ENCODE measurements around the gene ZNF618.
"Not testable (repeated sequence)": the region's sequence is repeated elsewhere in the genome, so short reads cannot be mapped to it uniquely, and the experiment has no call there.

ZNF618 gene

DNA sequence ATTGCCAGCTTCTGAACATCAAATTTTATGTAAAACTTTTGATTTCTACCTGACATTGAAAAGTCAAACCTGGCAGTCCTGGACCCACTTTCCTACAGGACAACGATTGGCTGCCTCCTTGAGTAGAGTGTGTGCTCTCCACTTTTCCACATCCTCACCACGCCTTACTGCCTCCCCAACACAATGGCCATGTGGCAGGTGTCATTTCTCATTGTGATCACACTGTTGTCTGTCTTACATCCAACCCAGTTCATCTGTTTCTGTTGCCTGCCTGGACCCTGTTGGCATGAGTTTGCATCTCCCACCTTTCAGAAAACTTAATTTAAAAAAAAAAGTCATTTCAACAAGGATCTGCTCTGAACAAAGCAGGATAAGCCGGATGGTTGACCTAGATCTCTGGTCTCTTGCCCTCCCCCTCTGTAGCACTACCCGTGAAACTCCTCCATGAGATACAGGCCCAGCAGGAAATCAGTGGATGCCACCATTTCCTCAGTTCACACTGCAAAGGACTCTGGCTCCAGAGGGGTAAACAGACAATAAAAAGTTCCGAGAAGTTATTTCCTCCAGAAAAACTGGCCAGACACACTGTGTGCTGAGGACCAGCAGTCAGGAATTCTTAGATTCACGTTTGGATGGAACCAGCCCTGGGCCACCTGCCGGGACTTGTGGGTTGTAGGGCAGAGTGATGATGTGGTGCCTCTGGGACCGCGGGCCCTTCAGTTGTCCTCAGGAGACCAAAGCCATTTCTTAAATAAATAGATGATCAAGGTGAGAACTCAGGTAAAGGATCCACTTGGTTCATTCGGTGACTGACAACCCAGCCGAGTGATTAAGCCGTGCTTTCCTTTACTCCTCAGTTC lies 153.4 kb downstream of the ZNF618 start:
- no peak for DNase-seq

DNA sequence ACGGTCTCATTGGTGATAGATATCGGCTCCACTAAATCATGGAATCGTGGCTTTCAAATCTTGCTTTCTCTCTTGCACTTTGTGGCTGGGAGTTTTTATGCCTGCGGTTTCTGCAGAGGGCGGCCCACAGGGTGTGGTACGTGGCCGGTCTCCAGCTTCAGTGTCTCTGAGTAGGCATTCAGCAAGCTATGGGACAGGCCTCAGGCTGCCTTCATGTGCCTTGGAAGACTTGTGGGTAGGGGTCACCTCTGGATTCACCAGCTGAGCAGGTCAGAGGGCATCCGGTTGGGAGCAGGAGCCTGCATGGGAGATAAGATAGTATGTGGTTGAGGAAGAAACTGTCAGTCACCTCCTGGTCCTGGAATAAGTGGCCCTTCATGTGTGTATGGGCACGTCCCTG lies 154.3 kb downstream of the ZNF618 start:
- no peak for DNase-seq

DNA sequence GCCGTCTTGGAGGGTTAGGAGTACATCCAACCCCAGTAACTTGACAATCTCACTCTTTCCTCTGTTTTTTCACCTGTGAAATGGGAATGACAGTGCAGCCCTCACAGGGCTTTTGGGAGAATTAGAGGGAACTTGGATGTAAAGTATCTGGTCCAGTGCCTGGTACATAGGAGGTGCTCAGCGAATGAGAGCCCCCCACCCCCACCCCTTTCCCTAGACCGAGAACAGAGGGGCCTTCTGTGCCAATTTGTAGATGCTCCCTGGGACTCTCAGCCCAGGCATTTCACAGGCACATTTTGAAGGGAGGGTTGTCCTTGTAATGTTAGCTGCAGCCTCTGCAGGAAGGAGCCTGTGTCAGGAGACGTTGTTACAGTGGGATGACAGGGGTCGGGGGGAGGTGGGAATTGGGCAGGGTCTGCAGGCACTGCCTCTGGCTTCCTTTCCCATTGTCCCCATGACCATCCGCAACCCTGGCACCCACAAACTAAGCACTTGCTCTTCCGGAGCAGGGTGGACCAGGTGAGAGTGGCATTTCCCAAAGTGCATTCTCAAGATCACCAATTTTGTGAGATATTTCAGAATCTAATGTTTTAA lies 155.0 kb downstream of the ZNF618 start:
- no peak for DNase-seq

DNA sequence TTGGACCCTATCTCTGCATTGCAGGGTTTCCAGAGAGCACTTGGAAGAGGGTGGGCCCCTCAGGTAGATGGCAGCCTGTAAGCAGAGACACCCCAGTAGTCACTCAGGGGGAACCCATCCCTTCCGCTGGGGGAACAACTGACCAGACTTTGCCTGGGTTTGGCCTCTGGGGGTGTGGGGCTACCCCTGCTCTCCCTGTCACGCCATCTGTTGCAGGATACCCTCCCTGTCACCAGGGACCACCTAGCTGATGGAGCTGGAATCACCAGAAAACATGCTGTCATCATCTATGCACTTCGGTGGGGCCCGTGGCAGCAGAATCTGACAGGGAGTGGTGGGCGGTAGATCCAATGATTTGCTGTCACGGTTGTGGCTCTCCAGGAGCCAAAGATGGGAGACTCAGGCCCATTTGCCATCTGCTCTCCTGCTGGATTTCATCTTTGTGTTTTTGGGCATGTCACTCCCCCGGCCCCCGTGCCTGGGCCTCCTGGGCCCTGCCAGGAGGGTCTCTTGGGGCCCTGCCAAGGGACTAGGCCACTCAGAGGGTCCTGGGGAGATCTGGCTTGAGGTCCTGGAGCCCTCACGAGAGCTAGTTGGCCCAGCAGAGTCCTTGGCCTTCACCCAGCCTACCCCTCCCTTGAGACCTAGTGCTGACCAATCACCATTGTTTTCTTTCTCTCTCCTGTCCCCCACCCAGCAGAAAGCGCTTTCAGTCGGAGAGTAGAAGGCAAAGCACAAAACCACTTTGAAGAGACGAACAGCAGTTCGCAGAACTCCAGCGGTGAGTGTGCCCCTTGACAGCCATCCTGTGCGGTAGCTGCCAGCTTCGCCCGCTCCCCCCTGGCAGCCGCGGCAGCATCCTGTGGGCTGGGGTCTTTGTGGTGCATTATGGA lies 156.1 kb downstream of the ZNF618 start:
- DNase-seq, result no peak

DNA sequence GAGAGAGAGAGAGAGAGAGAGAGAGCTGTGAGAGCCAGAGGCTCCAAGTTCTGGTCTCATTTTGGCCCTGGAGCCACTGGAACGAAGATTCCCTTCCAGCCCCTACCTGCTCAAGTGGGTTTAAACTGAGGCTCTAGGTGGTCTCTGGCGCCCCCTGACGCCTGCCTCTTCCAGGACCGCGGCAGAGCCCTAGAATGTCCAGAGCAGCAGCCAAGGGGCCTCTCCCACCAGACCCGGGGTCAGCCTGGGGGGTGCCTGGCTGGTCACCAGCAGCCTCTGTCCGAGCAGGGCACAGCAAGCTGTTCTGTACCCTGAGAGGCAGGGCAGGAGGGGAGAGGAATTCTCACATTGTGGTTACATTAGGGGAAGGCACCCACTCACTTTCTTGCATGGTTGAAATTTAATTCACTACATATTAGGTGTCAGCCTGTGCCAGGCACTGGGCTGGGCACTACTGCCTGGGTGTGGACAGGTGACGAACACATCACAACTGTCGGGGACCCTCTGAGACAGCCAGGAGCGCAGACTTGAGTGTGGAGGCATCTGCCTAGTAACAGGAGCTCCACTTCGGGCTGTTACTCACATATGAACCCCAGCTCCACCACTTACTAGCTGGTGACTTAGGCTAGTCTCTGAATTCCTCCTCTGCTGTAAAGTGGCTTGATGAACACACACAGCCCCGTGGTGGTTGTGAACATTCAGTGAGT lies 157.4 kb downstream of the ZNF618 start:
- peak in 1 of 2 experiments; percentile 6 for DNase-seq

DNA sequence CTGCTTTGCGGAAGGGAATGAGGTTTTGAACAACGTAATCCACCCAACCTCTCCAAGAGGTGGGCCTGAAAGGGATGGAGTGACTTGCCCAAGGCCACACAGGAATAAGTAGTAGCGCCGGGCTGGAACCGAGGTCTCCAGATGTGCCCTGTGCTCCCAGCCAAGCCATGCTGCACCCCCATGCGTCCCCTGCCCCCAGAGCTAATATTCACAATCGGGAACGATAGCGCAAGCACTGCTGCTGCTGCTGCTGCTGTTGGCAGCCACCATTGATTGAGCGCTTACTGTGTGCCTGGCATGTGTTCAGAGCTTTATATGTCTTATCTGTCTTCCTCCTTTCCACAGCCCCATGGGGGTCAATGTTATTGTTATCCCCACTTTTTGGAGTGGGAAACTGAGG lies 158.1 kb downstream of the ZNF618 start:
- no peak for DNase-seq

DNA sequence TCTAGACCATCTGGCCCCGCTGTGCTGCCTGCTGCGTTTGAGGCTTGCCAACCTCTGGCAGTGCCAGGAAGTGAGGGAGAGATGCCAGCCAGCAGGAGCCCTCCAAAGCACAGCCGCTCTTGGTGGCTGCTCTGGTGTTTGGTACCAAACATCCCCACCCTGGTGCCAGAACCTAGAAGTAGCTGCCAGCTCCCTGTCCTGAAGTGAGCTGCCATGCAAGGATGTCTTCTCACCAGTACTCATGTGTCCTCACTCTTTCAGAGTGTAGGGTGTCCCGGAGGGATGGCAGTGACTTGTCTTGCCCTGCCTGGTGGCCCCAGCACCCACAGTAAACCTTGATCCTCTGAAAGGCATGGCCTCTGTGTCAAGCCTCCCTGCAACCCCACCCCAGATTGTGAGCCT lies 158.6 kb downstream of the ZNF618 start:
- DNase-seq, result no peak

DNA sequence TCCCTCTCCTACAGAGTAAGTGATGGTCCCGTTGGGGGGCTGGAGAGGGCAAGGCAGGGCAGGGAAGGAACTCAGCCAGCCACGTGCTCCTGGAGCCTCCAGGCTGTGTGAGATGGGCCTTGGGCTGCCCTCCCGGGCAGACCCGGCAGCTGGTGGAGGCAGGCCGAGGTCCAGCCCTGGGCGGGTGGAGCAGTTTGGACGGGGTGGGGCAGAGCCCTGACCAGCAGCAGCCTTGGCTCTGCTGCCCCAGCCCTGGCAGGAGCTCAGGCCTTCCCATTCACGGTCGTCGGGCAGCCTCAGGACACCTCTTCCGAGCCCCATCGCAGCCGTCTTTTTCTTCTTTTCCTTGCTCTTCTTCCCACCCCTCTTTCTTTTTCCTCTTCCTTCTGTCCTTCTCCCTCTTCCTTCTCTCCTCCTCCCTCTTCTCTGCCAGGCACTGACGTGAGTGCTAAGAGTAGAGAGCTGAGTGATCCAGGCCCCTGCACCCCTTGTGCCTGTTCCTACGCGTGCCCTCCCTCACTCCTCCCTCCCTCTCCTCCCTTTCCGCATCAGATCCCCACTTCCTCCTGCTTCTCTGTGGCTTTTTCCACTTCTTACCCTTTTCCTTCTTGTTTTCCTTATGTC lies 159.2 kb downstream of the ZNF618 start:
- no peak for DNase-seq

DNA sequence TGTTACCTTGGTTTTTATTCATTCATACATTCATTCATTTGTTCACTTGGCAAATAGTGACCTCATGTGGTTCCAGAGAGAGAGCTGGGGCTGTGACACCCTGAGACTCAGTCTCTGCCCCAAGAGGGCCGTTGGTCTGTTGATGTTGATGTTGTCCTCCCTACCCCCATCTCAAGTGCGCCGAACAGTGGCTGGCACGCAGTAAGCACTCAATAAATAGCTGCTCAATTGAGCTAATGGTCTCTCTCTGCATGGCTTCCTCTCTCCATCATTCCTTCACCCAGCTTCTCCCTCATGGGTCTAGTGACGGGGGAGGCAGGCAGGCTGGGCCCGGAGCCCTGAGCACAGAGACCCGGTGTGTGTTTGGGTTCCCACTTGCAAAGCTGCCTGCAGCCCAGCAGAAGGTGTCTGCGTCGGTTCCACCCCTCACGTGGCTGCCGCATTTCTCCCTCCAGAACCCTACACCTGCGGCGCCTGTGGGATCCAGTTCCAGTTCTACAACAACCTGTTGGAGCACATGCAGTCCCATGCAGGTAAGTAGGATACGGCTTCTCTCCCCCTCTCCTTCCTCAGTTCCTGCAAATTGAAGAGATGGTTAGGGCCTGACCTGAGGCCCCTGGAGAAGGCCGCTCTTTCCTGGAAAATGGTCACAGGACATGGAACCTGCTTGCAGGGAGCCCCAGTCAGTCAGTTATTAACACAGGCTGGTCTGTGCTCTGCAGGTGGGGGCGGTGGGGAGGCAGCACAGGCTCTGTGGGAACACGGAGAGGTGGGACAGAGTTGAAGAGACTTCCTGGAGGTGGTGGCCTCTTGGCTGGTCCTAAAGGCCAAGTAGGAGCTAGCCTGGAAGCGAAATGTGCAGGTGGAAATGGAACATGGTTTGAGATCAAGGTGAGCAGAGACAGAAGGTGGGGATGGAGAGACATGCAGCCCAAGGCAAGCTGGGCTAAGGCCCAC lies 160.0 kb downstream of the ZNF618 start:
- DNase-seq, result no peak

DNA sequence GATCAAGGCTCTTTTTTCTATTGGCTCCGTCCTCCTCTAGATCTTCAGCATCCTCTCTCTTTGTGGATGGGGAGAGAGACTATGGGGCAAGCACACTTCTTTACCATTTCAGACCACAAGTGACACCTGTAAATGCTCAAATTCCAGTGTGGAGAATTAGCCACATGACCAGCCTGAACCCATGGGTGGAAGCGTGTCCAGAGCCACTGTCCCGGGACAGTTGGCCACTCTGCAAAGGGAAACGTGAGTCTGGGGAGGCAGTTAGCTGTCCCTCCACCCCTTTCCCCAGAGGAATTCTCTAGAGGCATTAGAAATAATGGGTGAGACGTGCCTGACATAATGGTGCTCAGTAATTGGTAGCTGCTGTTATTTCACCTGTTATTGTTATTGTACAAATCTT lies 161.1 kb downstream of the ZNF618 start:
- DNase-seq, result no peak

DNA sequence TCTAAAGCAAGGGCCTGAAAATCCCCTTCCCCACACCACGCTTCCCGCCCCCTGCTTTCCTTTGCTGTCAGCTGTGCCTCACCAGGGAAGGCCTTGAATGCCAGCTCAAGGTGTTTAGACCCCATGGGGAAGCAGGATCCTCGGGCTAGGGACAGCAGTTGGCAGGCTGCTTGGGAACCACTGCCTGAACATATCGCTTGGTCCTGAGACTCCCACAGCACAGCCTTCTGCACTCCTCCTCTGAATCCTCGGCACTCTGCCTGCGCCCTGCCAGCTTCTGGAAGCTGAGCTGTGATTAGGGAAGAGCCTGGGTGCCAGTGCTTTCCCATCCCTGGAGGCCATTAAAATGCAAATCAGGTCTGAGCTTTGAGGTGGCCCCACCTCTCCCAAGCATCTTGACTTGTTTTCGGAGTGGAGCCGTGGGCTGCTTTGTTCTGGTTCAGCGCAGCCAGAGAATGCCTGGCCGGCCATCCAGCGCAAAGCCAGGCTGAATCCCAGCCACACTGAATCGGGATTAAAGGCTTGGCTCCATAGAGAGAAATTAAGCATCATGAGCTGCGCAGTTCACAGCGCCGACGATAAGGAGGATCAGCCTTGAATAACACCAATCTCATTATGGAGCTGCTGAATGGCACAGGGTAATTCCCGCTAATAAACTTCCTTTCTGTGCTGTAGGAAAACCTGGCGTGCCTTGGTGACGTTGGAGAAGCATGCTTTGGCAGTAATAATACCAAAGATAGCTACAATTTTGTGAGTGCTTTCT lies 162.0 kb downstream of the ZNF618 start:
- no peak for DNase-seq

DNA sequence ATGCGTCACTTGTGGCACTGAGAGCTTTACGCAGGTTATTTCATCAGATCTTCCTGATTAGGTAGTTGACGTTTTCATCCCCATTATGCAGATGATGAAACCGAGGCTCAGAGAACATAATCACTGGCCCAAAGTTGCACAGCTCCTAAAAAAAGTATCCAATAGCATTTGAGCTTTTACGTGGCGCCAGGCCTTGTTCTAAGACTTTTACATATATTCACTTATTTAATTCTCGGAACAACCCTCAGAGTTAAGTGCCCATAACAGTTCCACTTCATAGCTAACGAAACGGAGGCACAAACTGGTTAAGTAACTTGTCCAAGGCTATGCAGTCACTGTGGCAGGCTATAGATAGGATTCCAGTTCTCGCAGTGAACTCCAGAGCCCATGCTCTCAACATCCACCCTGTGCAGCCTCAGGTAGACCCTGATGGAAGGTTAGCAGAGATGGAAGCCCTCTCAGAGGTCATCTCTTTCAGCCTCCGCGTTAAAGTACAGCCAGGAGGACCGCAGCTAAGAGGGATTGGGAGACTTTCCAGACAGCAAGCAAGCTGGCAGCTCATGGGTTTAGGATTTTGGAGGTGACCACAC lies 162.7 kb downstream of the ZNF618 start:
- DNase-seq, result no peak

DNA sequence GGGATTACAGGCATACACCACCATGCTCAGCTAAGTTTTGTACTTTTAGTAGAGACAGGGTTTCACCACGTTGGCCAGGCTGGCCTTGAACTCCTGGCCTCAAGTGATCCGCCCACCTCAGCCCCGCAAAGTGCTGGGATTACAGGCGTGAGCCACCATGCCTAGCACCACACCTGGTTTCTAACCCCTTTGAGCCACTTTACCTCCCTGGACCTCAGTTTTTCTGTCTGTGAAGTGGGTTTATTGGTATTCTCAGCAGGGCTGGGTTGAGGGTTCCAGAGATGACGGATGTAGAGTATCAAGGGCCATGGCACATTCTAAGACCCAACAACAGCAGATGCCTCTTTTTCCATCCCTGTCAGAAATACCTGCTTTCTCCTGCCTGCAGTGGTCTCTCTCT lies 163.4 kb downstream of the ZNF618 start:
- no peak for DNase-seq

DNA sequence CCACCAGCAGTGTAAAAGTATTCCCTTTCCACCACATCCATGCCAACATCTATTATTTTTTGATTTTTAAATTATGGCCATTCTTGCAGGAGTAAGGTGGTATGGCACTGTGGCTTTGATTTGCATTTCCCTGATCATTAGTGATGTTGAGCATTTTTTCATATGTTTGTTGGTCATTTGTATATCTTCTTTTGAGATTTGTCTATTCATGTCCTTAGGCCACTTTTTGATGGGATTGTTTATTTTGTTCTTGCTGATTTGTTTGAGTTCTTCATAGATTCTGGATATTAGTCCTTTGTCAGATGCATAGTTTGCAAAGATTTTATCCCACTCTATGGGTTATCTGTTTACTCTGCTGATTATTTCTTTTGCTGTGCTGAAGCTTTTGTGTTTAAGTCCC lies 167.6 kb downstream of the ZNF618 start:
- not testable (repeated sequence) for DNase-seq

DNA sequence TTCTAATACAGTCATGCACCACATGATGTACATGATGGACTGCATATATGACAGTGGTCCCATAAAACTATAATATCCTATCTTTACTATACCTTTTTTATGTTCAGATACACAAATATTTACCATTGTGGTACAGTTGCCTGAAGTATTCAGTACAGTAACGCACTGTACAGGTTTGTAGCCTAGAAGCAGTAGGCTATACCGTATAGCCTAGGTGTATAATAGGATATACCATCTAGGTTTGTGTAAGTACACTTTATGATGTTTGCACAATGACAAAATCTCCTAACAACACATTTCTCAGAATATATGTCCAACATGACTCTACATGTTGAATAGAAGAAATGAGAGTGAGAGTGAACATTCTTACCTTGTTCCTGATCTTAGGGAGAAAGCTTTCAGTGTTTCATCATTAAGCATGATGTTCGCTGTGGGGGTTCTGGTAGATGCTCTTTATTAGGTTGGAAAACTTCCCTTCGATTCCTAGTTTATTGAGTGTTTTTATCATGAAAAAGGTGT lies 170.2 kb downstream of the ZNF618 start:
- no peak for DNase-seq

DNA sequence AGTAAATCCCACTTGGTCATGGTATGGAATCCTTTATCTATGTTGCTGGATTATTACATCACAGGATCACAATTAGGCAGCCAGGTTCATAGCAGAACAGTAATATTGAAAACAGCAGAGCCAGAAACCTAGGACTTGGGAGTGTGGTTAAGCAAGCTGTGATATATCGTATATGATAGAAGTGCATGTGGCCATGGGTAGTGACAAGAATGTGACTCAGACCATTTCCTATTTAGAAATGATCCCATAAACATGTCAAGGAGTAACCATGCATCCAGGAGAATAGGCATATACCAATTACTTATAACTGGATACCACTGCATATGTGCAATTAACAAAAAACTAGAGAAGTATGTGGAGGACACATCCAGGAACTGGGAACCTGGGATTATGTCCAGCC lies 170.8 kb downstream of the ZNF618 start:
- DNase-seq, result no peak

DNA sequence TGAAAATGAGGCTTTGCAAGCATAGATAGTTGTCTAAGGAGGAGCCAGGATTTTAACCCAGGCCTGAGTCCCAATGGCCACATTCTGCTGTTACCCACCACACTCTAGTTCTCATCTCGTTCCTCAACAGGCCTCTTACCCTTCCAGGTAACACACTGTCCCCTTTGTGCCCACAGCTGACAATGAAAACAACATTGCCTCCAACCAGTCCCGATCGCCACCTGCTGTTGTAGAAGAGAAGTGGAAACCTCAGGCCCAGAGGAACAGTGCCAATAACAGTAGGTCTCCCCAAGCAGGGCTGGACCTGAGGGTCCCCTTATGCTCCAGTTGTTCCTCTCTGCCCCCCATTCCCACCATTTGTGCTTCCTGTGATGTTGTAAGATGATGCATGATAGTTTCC lies 171.6 kb downstream of the ZNF618 start:
- no peak for DNase-seq

DNA sequence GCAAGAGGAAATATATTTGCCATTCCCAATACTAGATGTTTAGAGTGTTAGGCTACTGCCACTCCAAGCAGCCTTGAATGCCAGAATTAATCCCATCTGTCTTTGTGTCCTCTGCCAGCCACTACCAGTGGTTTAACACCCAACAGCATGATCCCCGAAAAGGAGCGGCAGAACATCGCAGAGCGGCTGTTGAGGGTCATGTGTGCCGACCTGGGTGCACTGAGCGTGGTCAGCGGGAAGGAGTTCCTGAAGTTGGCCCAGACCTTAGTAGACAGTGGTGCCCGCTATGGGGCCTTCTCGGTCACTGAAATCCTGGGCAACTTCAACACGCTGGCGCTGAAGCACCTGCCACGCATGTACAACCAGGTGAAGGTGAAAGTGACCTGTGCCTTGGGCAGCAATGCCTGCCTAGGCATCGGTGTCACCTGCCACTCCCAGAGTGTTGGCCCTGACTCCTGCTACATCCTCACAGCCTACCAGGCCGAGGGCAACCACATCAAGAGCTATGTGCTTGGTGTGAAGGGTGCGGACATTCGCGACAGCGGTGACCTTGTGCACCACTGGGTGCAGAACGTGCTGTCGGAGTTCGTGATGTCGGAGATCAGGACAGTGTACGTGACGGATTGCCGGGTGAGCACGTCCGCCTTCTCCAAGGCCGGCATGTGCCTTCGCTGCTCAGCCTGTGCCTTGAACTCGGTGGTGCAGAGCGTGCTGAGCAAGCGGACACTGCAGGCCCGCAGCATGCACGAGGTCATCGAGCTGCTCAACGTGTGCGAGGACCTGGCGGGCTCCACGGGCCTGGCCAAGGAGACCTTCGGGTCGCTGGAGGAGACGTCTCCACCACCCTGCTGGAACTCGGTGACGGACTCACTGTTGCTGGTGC lies 172.7 kb downstream of the ZNF618 start:
- no peak for DNase-seq
